Right forelimb (tissue), 1 donor: ENCODE measurements around the gene FRK.
"Not testable (repeated sequence)": the region's sequence is repeated elsewhere in the genome, so short reads cannot be mapped to it uniquely, and the experiment has no call there.

Experiments
- DNase-seq: peaks from one replicate; pipeline ENCODE4 v3.0.0-alpha.2; 2018

The FRK gene

DNA sequence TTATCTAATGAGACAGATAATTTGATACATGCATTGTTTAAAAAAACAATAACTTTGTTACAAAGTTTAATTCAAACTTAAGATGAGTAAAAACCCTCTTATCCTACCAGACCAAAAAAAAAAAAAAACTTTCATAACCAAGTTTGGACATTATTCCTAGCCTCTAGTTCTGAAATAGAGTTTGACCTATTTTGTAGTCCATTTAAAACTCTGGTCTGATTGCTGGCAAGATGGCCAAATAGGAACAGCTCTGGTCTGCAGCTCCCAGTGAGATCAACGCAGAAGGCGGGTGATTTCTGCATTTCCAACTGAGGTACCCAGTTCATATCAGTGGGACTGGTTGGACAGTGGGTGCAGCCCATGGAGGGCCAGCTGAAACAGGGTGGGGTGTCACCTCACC, 125.9 kb downstream of the FRK start:
- no peak for DNase-seq

DNA sequence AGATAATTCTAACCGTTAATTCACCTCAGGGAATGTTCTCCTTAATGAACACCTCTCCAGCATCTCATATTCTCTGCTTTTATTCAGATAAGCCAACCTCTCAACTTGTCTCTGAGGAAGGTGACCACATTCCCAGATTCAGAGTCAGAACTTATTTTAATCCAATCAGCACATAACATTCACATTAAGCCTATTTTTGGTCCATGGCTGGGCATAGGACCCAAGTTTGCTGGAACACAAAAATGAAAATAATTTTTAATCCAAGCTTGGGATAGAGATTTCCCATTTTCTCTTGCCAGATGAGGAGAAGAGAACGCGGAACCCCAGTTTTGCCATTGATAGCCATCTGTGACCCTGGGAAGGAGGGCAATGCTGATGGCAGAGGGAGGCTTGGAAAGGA, 126.5 kb downstream of the FRK start:
- no peak for DNase-seq

DNA sequence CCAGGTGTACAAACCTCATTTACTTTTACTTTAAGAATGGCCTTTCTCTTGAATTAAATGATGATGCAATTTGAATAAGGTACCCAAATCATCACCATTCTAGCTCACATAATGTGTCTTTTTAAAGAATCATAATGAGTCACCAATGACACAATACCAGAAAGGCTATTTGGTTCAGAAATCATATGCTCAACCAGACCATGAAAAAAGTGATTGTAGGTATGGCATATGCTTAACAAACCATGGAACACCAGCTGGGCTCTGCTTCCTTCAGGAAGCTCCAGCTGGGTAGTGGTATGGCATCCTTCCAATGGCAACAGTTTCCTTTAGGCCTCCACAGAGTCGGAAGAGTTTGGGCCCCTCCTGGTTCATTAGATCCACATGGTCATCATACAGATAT, 128.2 kb downstream of the FRK start:
- no peak for DNase-seq

DNA sequence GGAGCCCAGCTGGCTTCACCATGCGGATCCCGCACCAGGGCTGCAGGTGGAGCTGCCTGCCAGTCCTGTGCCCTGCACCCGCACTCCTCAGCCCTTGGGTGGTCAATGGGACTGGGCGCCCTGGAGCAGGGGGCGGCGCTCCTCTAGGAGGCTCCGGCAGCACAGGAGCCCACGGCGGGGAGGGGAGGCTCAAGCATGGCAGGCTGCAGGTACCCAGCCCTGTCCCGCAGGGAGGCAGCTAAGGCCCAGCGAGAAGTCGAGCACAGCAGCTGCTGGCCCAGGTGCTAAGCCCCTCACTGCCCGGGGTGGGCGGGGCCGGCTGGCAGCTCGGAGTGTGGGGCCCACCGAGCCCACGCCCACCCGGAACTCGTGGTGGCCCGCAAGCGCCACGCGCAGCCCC, 132.7 kb downstream of the FRK start:
- not testable (repeated sequence) for DNase-seq

DNA sequence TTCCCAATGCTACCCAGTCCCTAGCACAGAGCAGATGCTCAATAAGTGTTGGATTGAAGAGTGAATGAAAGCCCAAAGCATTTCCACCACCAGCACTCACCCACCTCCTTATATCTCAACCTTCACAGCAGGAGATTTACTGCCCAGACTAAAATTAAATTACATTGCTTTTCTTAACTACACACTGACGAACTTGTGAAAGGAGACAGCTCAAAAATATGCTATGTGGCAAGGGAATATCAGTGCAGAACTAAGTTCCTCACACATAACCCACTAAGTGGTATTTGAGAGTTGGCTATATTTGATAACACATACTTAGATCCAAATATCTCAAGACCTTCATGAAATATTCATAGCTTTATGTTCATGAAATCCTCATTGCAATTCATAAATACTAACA, 137.7 kb downstream of the FRK start:
- no peak for DNase-seq

DNA sequence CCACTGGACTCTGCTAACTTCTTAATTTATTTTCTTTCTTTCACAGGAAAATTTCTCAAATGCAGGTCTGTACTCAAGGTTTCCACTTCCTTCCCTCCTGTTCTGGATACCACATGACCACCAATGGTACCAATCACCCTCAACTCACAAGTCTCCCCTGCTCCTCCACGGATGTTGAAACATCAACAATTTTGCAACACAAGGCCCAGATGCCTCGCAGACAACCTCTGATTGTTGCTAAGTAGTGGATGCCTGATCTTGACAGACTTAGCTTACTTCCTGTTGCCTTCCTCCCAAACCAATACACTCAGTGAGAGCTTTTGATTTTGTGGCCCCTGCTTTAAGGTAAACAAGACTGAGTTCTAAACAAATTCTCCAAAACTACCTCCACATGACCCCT, 146.6 kb downstream of the FRK start:
- no peak for DNase-seq

DNA sequence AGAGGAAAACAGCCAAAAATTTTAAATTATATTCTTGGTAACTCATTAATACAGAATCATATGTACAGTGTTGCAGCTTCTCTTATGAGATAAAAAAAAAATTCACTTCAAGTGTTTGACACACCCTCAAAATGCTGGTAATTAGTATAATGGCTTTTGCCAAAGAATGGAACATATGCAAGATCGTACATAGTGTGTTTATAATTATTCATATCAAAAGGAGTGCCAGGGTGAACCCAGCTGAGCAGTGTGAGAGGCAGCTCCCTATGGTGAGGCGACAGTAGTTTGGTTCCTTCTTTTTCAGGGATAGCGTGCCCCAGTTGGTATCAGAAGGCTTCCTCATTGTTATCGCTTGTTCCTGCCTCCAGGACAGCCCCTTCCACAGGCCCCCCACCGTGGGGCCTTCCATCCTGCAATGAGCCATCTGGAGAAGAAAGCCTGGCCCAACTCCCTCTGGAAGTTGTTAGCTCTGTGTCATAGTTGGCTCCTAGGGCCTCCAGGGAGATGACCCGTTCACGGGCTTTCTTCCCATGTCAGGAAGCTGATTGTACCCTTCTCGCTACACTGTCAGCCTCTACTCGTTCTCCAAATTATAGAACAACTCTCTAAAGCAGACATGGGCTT, 150.7 kb downstream of the FRK start:
- no peak for DNase-seq

DNA sequence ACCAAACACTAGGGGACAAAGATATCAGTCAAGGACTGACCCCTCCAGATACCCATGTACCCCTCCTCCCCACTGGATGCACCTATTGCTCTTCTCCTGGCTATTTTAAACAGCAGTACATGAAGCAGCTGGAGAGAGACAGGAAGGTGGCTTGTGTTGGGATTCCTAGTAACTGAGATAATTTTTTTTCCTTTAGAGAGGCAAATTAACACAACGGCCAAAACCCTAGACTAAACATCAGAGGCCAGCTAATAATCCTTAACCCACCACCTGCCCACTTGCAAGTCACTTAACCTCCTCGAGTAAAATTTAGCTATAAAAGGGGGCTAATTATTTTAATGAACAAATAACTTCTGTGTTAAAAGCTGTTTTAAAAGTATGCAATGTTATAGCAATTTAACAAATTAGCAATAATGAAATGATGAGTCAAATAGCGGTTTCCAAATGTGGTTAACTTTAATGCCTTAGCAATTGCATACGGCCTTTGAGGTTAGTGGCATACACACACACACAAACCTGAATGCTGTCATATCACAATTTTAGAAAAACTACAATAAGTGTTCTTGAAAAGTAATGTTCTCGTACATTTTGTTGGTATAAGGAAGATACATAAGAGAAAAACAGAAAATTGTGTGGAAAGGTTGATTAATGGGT, 151.7 kb downstream of the FRK start:
- no peak for DNase-seq

DNA sequence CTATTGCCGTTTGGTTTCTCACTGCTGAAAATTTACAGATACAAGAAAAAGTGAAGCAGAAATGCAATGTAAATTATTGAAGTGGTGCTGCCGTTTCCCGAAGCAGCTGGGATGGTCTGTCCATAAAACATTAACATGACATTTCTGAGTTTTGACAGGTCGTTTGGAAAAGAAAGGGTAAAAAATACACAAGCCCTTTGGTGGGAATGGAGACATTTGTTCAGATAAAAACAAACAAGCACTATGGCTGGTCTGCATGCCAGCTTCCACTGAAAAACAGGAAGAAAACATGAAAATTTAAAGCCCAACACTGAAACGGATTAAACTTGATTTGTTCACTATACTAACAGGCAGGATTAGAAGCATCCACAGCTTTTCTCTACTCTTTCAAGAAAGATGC, 155.2 kb downstream of the FRK start:
- DNase-seq, result no peak

DNA sequence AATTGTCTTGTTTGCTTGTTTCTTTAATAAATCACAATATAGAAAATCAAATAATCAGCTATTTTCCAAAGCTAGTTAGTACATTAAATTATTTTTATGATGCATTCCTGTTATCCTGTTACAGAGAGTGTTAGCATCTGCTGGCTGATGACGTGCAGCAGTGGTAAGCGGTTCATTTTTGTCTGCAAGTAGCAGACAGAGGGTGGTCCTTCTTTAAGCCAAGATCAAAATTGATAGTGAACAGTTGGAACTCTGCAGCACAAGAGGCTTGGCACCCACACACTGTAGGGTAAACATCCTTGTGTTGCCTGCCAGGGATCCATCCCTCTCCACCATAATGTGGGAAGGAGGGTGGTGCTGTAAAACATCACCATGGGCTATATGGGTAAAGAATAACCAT, 158.3 kb downstream of the FRK start:
- no peak for DNase-seq

DNA sequence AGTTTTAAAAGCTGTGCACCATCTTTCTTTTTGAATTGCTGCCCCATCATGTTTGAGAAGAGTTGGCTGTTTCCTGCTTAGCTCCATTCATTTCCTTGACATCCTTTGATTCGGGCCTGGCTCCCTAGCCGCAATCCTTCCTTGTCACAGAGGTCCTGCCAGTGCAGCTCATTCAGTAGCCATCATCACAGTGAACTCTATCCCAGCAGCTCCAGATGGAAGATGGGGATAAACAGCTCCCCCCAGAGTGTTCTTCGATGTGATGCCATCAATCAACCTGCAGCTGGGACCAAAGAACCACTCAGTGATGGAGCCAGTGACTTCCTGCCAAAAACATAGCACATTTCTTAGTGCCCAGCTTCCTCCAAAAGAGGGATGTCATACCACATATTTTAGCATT, 158.8 kb downstream of the FRK start:
- no peak for DNase-seq

DNA sequence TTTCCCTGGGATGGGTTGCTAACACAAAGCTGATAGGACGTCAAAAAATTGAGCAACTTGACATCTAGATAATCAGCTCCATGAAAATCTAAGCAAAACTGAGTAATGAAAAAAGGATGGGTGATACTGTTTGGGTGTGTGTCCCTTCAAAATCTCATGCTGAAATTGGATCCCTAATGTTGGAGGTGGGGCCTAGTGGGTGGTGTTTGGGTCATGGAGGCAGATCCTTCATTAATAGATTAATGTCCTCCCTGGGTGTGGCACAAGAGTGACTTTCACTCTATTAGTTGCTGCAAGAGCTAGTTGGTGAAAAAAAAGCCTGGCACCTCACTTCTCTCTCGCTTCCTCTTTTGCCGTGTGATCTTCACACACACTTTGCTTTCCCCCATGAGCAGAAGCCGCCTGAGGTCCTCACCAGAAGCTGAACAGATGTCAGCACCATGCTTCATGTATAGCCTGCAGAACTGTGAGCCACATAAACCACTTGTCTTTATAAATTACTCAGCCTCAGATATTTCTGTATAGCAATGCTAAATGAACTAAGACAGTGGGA, 160.9 kb downstream of the FRK start:
- DNase-seq, result no peak

DNA sequence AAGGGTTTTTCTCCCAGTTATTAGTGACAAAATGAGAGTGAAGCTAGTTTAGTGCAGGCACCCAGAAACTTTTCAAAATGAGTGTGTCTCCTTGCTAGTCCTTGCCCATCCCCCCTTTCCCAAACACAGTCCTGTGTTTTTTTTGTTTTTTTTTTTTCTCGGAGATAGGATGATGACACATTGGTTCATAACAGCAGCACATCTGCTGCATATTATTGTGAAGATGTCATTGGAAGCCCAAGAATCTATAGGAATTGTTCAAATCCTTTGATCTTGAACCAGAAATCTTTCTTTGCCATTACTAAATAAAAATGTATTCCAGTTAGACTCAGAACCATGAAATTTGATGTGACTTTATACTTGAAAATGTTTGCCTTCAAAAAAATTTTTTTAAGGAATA, 162.4 kb downstream of the FRK start:
- no peak for DNase-seq

DNA sequence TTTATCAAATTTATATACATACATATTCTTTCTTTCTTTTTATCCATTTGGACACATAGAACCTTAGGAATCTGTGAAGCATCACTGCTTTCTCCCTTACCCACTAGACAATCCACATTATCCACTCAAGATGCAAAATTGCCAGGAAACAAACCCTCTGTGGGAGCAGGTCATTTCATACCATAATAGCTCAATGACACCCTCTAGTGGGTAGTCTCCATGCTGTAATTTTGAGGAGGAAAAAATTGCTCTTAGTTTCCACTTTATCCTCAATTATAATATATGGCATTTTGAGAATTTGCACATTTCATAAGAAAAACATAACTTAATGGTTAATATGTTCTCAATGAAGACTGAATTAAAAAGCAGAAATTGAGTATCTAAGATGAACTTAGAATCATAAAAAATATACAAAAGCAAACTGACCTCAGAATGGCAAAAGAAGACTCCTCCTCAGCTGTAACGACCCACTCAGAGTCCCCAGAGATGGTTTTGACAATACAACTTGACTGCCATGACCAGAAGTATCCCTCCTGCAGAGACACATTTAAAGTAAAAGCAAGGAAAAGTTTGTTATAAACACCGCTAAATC, 164.1 kb downstream of the FRK start:
- no peak for DNase-seq

DNA sequence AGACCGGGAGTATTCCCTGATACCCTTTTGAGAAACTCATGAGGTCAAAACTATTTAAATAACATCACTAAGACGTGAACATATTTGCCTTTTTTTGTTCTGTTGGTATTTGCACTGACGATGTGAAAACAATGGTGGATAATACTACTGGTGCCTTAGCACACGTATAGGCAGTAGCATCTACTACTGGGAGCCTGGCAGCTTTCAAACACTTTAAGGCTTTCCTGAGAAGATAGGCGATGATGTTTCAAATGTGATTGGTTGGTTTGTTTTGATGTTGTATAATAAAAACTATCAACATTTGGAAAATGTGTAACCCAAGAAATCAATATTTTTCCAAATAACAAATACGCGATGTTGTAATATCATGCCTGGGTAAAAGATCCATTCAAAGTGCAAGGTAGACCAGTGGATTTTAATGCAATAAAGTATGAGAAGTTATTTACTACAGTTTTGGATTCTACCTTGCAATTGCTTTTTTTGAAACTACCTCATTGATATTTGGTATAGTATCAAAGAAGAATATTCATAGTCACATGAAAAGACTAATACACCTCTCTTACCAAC, 166.2 kb downstream of the FRK start:
- no peak for DNase-seq

DNA sequence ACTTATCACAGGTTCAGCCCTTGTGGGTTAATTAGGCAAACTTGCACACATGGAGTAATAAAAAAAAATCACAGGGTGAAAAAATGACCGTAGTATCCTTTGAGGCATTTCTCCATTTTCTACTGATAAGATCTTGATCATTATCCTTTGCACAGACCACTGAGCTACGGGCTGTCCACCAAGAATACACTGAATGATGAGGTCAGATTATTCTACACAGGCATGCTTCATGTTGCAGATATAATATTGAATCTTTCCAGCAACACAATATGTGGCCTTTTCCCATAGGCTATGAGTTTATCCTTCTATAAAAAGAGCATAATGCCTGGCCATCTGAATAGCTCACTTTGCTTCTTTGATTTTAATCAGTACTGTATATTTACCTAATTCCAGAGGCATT, 168.9 kb downstream of the FRK start:
- no peak for DNase-seq

DNA sequence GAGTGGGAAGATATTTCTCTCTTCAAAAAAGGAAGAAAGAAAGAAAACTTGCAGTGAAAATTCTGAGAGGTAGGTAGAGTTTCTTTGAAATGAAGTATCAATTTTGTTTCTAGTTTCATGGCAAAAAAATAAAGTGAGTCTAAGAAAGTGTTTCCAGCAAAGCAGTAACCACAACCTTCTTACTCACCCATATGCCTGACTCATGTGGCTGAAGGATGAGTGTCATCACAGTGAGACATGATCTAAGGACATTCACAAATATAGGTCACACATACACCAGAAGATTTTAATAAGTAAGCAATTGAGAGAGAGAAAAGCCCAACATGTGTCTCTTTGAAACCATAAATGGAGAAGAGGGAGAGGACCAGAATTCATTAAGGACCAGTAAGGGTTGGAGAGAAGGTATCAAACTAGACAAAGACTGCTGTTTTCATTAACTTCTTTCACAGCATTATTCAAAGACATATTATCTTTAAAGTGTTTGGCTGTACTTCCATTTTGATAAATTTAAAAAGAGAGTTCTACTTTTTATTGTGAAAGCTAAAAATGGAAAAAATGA, 169.5 kb downstream of the FRK start:
- no peak for DNase-seq

DNA sequence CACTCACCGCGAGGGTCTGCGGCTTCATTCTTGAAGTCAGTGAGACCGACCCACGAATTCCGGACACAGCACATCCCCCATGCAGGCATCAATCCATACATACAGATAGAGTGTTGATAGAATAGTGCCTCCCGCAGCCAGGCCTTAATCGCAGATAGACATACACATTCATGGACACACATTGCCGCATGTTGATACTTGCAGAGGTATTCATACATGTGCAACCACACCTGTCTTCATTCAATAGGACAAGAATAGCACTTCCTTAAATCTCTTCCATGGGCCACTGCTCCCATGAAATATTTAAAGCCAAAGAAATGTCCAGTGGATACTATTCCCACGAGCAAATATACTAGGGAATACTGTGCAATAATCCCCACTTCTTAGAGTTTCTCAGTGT, 170.5 kb downstream of the FRK start:
- DNase-seq, result no peak

DNA sequence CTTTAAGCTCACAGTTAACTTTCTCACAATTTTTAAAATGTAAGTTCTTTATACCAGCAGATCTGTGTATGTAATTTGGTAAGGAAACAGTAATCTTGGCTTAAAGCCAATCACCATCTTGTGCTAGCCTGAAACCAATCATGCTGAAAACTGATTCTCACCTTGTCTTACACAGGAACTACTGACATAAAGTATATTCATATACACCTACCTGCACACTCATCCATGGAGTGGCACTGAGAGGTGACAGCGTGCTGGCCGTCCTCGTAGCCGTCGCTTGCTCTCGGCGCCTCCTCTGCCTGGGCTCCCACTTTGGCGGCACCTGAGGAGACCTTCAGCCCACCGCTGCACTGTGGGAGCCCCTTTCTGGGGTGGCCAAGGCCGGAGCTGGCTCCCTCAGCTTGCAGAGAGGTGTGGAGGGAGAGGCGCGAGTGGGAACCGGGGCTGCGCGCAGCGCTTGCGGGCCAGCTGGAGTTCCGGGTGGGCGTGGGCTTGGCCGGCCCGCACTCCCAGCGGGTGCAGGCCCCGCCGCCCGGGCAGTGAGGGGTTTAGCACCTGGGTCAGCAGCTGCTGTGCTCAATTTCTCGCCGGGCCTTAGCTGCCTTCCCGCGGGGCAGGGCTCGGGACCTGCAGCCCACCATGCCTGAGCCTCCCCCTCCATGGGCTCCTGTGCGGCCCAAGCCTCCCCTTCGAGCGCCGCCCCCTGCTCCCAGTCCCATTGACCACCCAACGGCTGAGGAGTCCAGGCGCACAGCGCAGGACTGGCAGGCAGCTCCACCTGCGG, 171.8 kb downstream of the FRK start:
- DNase-seq, result not testable (repeated sequence)

DNA sequence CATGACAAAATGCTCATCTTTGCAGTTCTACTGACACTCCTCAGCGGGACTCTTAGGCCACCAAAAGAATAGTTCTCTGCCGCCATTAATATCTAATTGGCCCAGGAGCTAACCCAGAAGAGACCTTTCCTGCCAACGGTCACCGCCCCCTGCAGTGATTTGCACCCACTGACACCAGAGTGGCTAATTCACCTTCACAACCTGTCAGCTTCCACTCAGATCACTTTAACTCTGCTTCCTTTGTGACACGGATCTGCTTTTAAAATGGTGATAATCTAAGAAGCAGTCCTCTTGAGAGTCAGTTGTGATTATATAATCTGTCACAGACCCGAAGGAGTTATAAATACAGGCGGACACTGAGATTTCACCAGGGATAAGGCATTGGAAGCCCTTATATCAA, 172.8 kb downstream of the FRK start:
- DNase-seq, result no peak

DNA sequence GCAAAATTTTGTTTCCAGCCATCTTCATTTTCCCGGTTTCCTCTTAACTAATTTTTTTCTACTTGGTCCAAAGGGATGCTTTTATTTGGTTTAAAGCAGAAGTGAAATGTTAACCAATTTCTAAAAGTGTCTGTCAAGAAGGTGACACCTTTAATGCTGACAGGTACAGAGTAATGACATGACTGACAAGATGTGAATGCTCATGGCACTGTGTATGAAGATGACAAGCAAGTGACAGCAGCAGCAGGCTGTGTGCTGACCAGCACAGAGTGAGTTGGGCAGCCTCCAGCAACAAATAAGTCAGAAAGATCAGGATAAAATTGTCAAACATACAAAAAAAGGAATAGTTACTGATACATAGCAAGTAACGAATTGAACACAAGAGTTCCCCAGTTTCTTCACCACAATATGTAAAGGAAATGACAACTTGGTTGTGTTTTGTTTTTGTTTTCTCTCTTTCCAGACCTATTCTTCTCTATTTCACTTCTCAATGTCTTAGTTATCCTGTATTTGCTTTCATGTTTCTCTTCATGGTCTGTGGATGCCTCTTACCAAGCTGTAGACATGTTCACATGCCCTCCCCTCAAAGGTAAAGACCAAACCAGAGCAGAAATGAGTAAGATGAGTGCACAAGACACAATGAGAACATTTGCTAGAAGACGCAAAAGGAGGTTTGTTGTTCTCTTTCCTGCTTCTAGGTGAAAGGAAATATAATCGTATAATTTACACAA, 174.9 kb downstream of the FRK start:
- DNase-seq, result no peak

DNA sequence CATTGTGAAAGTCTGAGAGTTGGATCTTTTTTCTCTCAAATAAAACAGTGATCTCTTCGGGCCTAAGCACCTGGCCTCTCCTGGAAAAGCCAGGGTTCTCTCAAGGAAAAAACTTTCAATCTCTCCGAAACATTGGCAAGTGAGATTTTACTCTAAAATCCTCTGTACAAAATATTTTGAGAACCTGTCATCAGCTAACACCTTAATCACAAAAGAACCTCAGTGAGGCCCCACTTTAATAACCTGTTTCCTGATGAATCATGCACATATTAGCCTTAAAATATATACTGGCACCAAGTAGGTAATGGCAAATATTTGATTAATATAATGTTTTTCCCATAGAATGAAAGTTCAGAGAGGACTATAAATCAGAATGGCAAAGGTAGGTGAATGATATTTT, 177.9 kb downstream of the FRK start:
- no peak for DNase-seq
